DMS153 treated with DMSO at 0.1 percent for 48 hours (cell line): Measurements from ENCODE around the gene EML6.

Experiments used
- DNase-seq: peaks from one replicate; lab custom pipeline; 2025; ENCODE audit not compliant: unreplicated experiment; lab: John Stamatoyannopoulos, UW

EML6 gene

GRCh38 chr2:54941248-54941984, 218.0 kb downstream of the EML6 start:
- no peak for DNase-seq

- DNase-seq: no peak
These were observed 218.9 kb downstream of the EML6 start for GRCh38 chr2:54942373-54942772.

- DNase-seq: no peak
These were observed 221.4 kb downstream of the EML6 start for GRCh38 chr2:54944724-54945326.

- DNase-seq: no peak
These were observed 222.1 kb downstream of the EML6 start for GRCh38 chr2:54945391-54946219.

- DNase-seq: no peak
These were observed 222.9 kb downstream of the EML6 start for GRCh38 chr2:54946220-54946805.

- no peak for DNase-seq
These were observed 223.7 kb downstream of the EML6 start for GRCh38 chr2:54947136-54947535.

GRCh38 chr2:54947646-54948045, 224.2 kb downstream of the EML6 start:
- no peak for DNase-seq

- DNase-seq: no peak
These were observed 224.7 kb downstream of the EML6 start for GRCh38 chr2:54948120-54948519.

- no peak for DNase-seq
These were observed 226.0 kb downstream of the EML6 start for GRCh38 chr2:54949431-54949830.

- DNase-seq: no peak
These were observed 227.3 kb downstream of the EML6 start for GRCh38 chr2:54950811-54951210.

- DNase-seq: no peak
These were observed 229.0 kb downstream of the EML6 start for GRCh38 chr2:54952425-54952824.

- no peak for DNase-seq
These were observed 229.6 kb downstream of the EML6 start for GRCh38 chr2:54952978-54953456.

- DNase-seq: no peak
These were observed 230.7 kb downstream of the EML6 start for GRCh38 chr2:54954158-54954557.

GRCh38 chr2:54954705-54955357, 231.4 kb downstream of the EML6 start:
- no peak for DNase-seq

GRCh38 chr2:54955358-54956110, 232.1 kb downstream of the EML6 start:
- DNase-seq: peak; percentile 14

GRCh38 chr2:54956111-54956627, 232.7 kb downstream of the EML6 start:
- no peak for DNase-seq

- no peak for DNase-seq
These were observed 234.0 kb downstream of the EML6 start for GRCh38 chr2:54957321-54957999.

- DNase-seq: no peak
These were observed 235.4 kb downstream of the EML6 start for GRCh38 chr2:54958717-54959371.

- DNase-seq: no peak
These were observed 236.7 kb downstream of the EML6 start for GRCh38 chr2:54960164-54960563.
